GM23248 (cell line): ENCODE data around the gene RAB44.

Experiments
- EZH2 ChIP-seq: fragments of 200-600 bp; sonication (generic); IDR thresholded peaks from 2 replicates; pipeline ENCODE4 v1.6.1; 2018; ENCODE audit warnings: antibody characterized with exemption, mild to moderate bottlenecking; ENCODE audit not compliant: insufficient read depth, poor library complexity, severe bottlenecking
- EZH2phosphoT487 ChIP-seq: fragments of 200-600 bp; sonication (generic); IDR thresholded peaks from 2 replicates; pipeline ENCODE4 v1.6.1; 2018; ENCODE audit warnings: antibody characterized with exemption, moderate library complexity, mild to moderate bottlenecking, low read depth; ENCODE audit not compliant: insufficient read depth

- TF ChIP-seq EZH2phosphoT487 = no peak
- no peak for TF ChIP-seq EZH2
Measured at GRCh38 chr6:36781669-36782068, 84.0 kb downstream of the RAB44 start.
